ENCODE measurements around the gene ERRFI1. TPM values are rescaled to one million over a fixed set of nuclear protein-coding genes. Genes with fewer than 3 reads are reported as not detected.

ERRFI1 gene
- total RNA-seq, 1 donor from 2014 or later, result 1.4 TPM

- TF ChIP-seq CTCF (IDR thresholded peaks at IDR 0.05), result no peak
- no peaks in the 10 kb centered on the region for H3K4me1 Mint-ChIP-seq
- ChIA-PET POLR2A (no interaction called here), CTCF (no interaction called here)
- no peak overlapping the region for H3K4me3 Mint-ChIP-seq
- no peak for ATAC-seq (ENCODE audit: low read depth)
- no peak overlapping the region for H3K27ac Mint-ChIP-seq
- no peak for DNase-seq
- H3K9me3 Mint-ChIP-seq, result no peaks in the 10 kb centered on the region
- no peaks in the 10 kb centered on the region for H3K27me3 Mint-ChIP-seq
- peaks cover 17% of the 10 kb centered on the region for H3K36me3 Mint-ChIP-seq (ENCODE audit: low read depth)
- intact Hi-C loops (cut with micrococcal nuclease), result no loop called here
Measured at GRCh38 chr1:8004113-8004802, 21.9 kb downstream of the ERRFI1 start.

DNA sequence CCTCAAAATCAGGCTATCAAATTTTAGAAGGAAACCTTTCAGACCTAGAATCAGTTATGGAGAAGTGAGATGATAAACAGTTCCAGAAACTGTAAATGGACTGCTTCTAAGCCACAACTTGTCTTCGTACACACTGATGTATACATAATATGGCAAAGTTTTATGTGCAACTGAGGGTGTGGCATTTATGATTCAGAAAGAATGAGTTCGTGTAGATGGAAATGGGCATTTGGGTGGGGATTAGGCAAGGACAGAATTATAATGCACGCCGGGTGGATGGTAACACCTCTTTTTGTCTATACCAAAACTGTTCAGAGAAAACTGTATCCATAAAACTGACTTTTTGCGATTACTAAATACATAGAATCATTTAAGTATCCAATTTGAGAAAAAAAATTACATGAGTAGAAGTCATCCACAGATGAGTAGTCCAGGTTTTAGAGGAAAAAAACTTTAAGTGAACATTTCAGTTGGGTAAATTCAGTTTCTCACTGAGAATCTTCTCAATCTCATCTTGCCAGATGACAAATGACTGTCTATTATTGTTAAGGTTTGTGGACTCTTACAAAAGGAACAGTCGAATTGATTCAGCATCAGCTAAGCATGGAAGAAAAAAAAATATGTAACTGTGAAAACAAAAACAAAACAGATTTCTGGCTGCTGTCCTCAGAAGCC, 22.5 kb downstream of the ERRFI1 start:
- no peak for TF ChIP-seq CTCF (IDR thresholded peaks at IDR 0.05)
- CTCF ChIA-PET, result no interaction called here
- POLR2A ChIA-PET, result no interaction called here

DNA sequence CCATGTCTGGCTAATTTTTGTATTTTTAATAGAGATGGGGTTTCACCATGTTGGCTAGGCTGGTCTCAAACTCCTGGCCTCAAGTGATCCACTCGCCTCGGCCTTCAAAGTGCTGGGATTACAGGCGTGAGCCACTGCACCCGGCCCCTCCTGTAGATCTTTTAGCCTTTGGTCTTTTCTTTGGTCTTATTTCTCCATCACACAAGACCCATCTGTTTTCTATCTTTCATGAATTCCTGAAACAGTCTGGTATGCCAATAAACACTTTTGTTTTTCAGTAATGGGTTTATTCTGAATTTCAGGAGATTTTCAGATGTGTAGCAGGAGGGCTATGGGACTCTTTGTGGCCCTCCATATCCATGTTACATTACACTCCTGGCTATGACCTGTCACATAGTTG, 23.2 kb downstream of the ERRFI1 start:
- DNase-seq (no peak), ATAC-seq (ENCODE audit: low read depth) (no peak)
- POLR2A ChIA-PET, result no interaction called here
- no peak overlapping the region for H3K27ac Mint-ChIP-seq
- H3K4me3 Mint-ChIP-seq, result no peak overlapping the region
- peaks cover 17% of the 10 kb centered on the region for H3K36me3 Mint-ChIP-seq (ENCODE audit: low read depth)
- no peaks in the 10 kb centered on the region for H3K4me1 Mint-ChIP-seq
- no peaks in the 10 kb centered on the region for H3K9me3 Mint-ChIP-seq
- CTCF ChIA-PET, result no interaction called here
- intact Hi-C loops (cut with micrococcal nuclease), result no loop called here
- H3K27me3 Mint-ChIP-seq, result no peaks in the 10 kb centered on the region
- no peak for TF ChIP-seq CTCF (IDR thresholded peaks at IDR 0.05)

More for the DNA sequence above, 22.5 kb downstream of the ERRFI1 start:
- Mint-ChIP-seq H3K27ac (no peak overlapping the region), H3K4me1 (no peaks in the 10 kb centered on the region), H3K27me3 (no peaks in the 10 kb centered on the region), H3K4me3 (no peak overlapping the region), H3K36me3 (ENCODE audit: low read depth) (peaks cover 17% of the 10 kb centered on the region), H3K9me3 (no peaks in the 10 kb centered on the region)
- intact Hi-C loops (cut with micrococcal nuclease), result no loop called here
- DNase-seq (no peak), ATAC-seq (ENCODE audit: low read depth) (no peak)

DNA sequence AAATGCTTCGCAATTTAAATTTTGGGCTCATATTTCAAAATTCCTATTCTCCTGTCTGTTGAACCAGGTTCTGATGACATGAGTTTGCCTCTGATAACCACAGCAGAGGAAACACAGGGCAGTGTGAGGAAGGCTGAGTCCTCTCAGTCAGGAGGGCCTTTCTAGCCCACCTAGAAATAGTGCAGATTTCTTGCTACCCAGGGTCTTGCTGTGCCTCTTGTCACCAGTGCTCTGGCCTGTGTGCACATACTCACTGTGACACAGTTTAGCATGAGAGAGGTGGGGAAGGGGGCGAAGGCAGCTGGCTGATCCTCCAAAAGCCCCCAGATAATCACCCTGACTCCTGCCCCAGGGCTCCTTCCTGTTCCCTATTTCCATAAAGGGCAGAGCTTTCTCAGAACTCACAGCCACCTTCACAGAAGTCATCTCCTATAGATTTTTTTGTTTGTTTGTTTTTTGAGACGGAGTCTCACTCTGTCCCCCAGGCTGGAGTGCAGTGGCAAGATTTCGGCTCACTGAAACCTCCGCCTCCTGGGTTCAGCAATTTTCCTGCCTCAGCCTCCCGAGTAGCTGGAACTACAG, 23.7 kb downstream of the ERRFI1 start:
- Mint-ChIP-seq H3K4me3 (no peak overlapping the region), H3K4me1 (no peaks in the 10 kb centered on the region), H3K9me3 (no peaks in the 10 kb centered on the region), H3K36me3 (ENCODE audit: low read depth) (peaks cover 17% of the 10 kb centered on the region), H3K27me3 (no peaks in the 10 kb centered on the region), H3K27ac (no peak overlapping the region)
- intact Hi-C loops (cut with micrococcal nuclease), result no loop called here
- TF ChIP-seq CTCF (IDR thresholded peaks at IDR 0.05), result no peak
- CTCF ChIA-PET, result no interaction called here
- POLR2A ChIA-PET, result no interaction called here
- DNase-seq (no peak), ATAC-seq (ENCODE audit: low read depth) (no peak)

- DNase-seq (no peak), ATAC-seq (ENCODE audit: low read depth) (no peak)
- no peak overlapping the region for H3K27ac Mint-ChIP-seq
- H3K36me3 Mint-ChIP-seq (ENCODE audit: low read depth), result peaks cover 4% of the 10 kb centered on the region
- no peaks in the 10 kb centered on the region for H3K27me3 Mint-ChIP-seq
- intact Hi-C loops (cut with micrococcal nuclease), result no loop called here
- no peak overlapping the region for H3K4me3 Mint-ChIP-seq
- POLR2A ChIA-PET, result interaction anchor here (0.6 kb wide), 1 partner anchor 150 kb away, joined by 3 read pairs; no protein-coding TSS in a partner anchor
- CTCF ChIA-PET, result no interaction called here
- peaks cover 12% of the 10 kb centered on the region for H3K4me1 Mint-ChIP-seq
- H3K9me3 Mint-ChIP-seq, result no peaks in the 10 kb centered on the region
- no peak for TF ChIP-seq CTCF (IDR thresholded peaks at IDR 0.05)
Measured at GRCh38 chr1:7995437-7995836, 30.7 kb downstream of the ERRFI1 start.
